ENCODE results near the gene ERH.

DNA sequence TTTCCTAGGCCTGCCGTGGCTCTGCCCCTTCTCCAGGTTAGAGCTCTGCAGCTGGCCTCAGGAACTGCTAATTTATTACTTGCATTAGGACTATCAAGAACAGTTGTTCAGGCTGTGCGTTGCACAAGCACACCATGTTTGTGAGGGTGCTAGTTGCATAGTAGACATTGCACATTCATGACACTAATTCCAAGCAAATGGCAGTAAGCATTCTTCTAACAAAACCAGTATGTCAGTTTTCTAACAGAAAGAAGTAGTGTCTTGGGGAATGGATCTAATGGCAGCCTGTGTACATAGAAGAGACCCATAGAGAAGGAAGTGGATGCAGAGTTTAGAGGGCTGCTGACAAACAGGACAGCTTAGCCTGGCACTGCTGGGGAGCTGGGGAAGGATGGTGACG lies 53.9 kb downstream of the ERH start:
- TF ChIP-seq, protein P1, sequence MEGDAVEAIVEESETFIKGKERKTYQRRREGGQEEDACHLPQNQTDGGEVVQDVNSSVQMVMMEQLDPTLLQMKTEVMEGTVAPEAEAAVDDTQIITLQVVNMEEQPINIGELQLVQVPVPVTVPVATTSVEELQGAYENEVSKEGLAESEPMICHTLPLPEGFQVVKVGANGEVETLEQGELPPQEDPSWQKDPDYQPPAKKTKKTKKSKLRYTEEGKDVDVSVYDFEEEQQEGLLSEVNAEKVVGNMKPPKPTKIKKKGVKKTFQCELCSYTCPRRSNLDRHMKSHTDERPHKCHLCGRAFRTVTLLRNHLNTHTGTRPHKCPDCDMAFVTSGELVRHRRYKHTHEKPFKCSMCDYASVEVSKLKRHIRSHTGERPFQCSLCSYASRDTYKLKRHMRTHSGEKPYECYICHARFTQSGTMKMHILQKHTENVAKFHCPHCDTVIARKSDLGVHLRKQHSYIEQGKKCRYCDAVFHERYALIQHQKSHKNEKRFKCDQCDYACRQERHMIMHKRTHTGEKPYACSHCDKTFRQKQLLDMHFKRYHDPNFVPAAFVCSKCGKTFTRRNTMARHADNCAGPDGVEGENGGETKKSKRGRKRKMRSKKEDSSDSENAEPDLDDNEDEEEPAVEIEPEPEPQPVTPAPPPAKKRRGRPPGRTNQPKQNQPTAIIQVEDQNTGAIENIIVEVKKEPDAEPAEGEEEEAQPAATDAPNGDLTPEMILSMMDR (IDR thresholded peaks at IDR 0.05), result no peak
- no peak for TF ChIP-seq EZH2 (IDR thresholded peaks at IDR 0.05)
